GM23338 (cell line): Measurements from ENCODE around the gene CD40. TPM values are rescaled to one million over a fixed set of nuclear protein-coding genes. Genes with fewer than 3 reads are reported as not detected.

Source experiments
- ATAC-seq: fragments of 200-7000 bp; cut with Tn5 transposase; 3 replicates; pipeline ENCODE4 v1.9.1; 2020
- DNase-seq: peaks from one replicate; pipeline ENCODE4 v3.0.0-alpha.2; 2015; ENCODE audit warnings: low spot score
- H2AFZ ChIP-seq: fragments of 200-600 bp; sonication (generic); 2 replicates; pipeline ENCODE4 v1.8.0; 2016; ENCODE audit warnings: antibody characterized with exemption, mild to moderate bottlenecking, moderate library complexity
- H3F3A ChIP-seq: fragments of 200-600 bp; sonication (generic); replicated peaks from 2 replicates; pipeline ENCODE4 v1.8.0; 2017; ENCODE audit warnings: antibody characterized with exemption, mixed run types, low read depth
- H3K27ac ChIP-seq: fragments of 200-600 bp; sonication (generic); 2 replicates; pipeline ENCODE4 v1.6.1; 2016; ENCODE audit warnings: low read depth
- H3K27me3 ChIP-seq: fragments of 200-600 bp; sonication (generic); 2 replicates; pipeline ENCODE4 v1.8.0; 2016; ENCODE audit warnings: mild to moderate bottlenecking, mixed run types, moderate library complexity; ENCODE audit not compliant: insufficient read depth
- H3K36me3 ChIP-seq: fragments of 200-600 bp; sonication (generic); 2 replicates; pipeline ENCODE4 v1.8.0; 2016; ENCODE audit warnings: mild to moderate bottlenecking; ENCODE audit not compliant: insufficient read depth
- H3K4me1 ChIP-seq: fragments of 200-600 bp; sonication (generic); 2 replicates; pipeline ENCODE4 v1.8.0; 2016; ENCODE audit warnings: mild to moderate bottlenecking, moderate library complexity; ENCODE audit not compliant: insufficient read depth
- H3K4me2 ChIP-seq: fragments of 200-600 bp; sonication (generic); 2 replicates; pipeline ENCODE4 v1.7.1; 2017; ENCODE audit warnings: mixed run types
- H3K4me3 ChIP-seq: fragments of 200-600 bp; sonication (generic); 2 replicates; pipeline ENCODE4 v1.6.1; 2016; ENCODE audit warnings: mixed run types
- H3K79me2 ChIP-seq: fragments of 200-600 bp; sonication (generic); replicated peaks from 2 replicates; pipeline ENCODE4 v1.8.0; 2017; ENCODE audit warnings: mild to moderate bottlenecking; ENCODE audit not compliant: insufficient read depth
- H3K9me2 ChIP-seq: fragments of 200-600 bp; sonication (generic); 2 replicates; pipeline ENCODE4 v1.8.0; 2017; ENCODE audit not compliant: insufficient read depth
- H4K20me1 ChIP-seq: fragments of 200-600 bp; sonication (generic); replicated peaks from 2 replicates; pipeline ENCODE4 v1.8.0; 2017; ENCODE audit warnings: mild to moderate bottlenecking; ENCODE audit not compliant: insufficient read depth
- H3K27ac Mint-ChIP-seq: 2 replicates; pipeline ENCODE4 v1.8.0; 2020; ENCODE audit warnings: inconsistent platforms, mild to moderate bottlenecking, moderate library complexity, mixed read lengths
- H3K27me3 Mint-ChIP-seq: 3 replicates; pipeline ENCODE4 v1.8.0; 2022; ENCODE audit warnings: low read depth, mild to moderate bottlenecking, moderate library complexity, mixed read lengths, inconsistent platforms; ENCODE audit not compliant: insufficient read depth, poor library complexity
- H3K36me3 Mint-ChIP-seq: 3 replicates; pipeline ENCODE4 v1.8.0; 2021; ENCODE audit warnings: low read depth, mild to moderate bottlenecking, inconsistent platforms, moderate library complexity, mixed read lengths
- H3K4me1 Mint-ChIP-seq: 3 replicates; pipeline ENCODE4 v1.8.0; 2020; ENCODE audit warnings: mild to moderate bottlenecking, inconsistent platforms, mixed read lengths
- H3K4me3 Mint-ChIP-seq: 3 replicates; pipeline ENCODE4 v1.8.0; 2021; ENCODE audit warnings: moderate library complexity, mild to moderate bottlenecking, inconsistent platforms, mixed read lengths
- H3K9me3 Mint-ChIP-seq: 3 replicates; pipeline ENCODE4 v1.8.0; 2020; ENCODE audit warnings: moderate library complexity, mild to moderate bottlenecking, inconsistent platforms, mixed read lengths
- POLR2AphosphoS5 ChIP-seq: IDR thresholded peaks from 2 replicates; pipeline ENCODE4 v1.6.1; 2016; ENCODE audit warnings: antibody characterized with exemption, low read depth
- STAT1 ChIP-seq: IDR thresholded peaks from one replicate; pipeline ENCODE4 v1.6.1; 2016; ENCODE audit warnings: antibody characterized with exemption; ENCODE audit not compliant: unreplicated experiment
- ZNF331 ChIP-seq: fragments of 250-450 bp; sonication (Bioruptor Pico); IDR thresholded peaks from 2 replicates; pipeline ENCODE4 v1.5.0; 2020; ENCODE audit warnings: low read depth, mild to moderate bottlenecking, moderate library complexity
- polyA plus RNA-seq: library from polyadenylated mRNA; unstranded; fragments of >200 nt; fragmentation: Nextera tagmentation; extraction: Ambion mirVana; gene quantifications from 2 replicates; pipeline ENCODE4 v1.2.1, GENCODE V29; 2016
- total RNA-seq: library from RNA; depleted of rRNA; stranded (reverse); fragments of >200 nt; shearing (Covaris generic); gene quantifications from 2 replicates; pipeline ENCODE4 v1.2.3, GENCODE V29; 2014
- TF ChIP-seq, protein P1 (sequence below): IDR thresholded peaks from 2 replicates; pipeline ENCODE4 v1.6.1; 2016; ENCODE audit warnings: antibody characterized with exemption
- TF ChIP-seq, protein P2 (sequence below): fragments of 250-450 bp; sonication (Bioruptor Pico); IDR thresholded peaks from 2 replicates; pipeline ENCODE4 v1.5.0; 2020; ENCODE audit warnings: mild to moderate bottlenecking, moderate library complexity

The CD40 gene
- total and polyA plus RNA-seq, 2 experiments from 2014 or later, result 15.4 to 18.9 TPM

DNA sequence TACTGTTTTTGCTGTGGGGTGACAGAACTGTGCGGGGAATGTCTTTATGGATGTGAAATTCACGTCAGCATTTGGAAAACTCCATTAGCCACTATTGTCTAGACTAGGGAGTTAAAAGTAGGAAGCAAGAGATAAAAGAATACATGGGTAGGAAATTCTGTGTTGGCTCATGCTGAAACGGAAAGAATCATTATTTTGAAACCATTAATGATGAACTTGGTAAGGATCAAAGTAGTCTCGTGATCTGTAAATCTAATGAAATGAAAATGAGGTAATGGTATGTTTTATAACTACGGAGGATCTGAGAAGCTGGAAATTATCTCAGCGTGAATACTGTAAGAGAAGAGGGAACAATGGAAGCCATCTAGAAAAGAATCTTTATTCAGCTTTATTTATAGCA lies 11.1 kb upstream of the CD40 start:
- H3K27ac Mint-ChIP-seq, result no peak overlapping the region
- H3K27me3 ChIP-seq, result peaks cover 4% of the 10 kb centered on the region; the same call in 1 of the 2 replicates
- H3K4me3 ChIP-seq, result no peak overlapping the region

More for the DNA sequence above, 11.1 kb upstream of the CD40 start:
- no peak overlapping the region for H3K27ac ChIP-seq
- H3K9me2 ChIP-seq, result 0 out of 2 replicates have a peak, but pooled peaks cover 4% of the 10 kb centered on the region
- Mint-ChIP-seq H3K9me3 (peaks cover 5% of the 10 kb centered on the region), H3K4me1 (no peaks in the 10 kb centered on the region), H3K27me3 (peaks cover 3% of the 10 kb centered on the region), H3K36me3 (no peaks in the 10 kb centered on the region), H3K4me3 (no peak overlapping the region)
- H3K36me3 ChIP-seq, result no peaks in the 10 kb centered on the region
- no peaks in the 10 kb centered on the region for H4K20me1 ChIP-seq
- ATAC-seq (no peak), DNase-seq (no peak)
- H3F3A ChIP-seq, result no peaks in the 10 kb centered on the region
- H2AFZ ChIP-seq, result no peak overlapping the region
- no peaks in the 10 kb centered on the region for H3K4me1 ChIP-seq
- no peak for TF ChIP-seq ZNF331 (CRISPR knock-in tag)
- TF ChIP-seq, protein P1, sequence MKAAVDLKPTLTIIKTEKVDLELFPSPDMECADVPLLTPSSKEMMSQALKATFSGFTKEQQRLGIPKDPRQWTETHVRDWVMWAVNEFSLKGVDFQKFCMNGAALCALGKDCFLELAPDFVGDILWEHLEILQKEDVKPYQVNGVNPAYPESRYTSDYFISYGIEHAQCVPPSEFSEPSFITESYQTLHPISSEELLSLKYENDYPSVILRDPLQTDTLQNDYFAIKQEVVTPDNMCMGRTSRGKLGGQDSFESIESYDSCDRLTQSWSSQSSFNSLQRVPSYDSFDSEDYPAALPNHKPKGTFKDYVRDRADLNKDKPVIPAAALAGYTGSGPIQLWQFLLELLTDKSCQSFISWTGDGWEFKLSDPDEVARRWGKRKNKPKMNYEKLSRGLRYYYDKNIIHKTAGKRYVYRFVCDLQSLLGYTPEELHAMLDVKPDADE, result no peak
- TF ChIP-seq, protein P2, sequence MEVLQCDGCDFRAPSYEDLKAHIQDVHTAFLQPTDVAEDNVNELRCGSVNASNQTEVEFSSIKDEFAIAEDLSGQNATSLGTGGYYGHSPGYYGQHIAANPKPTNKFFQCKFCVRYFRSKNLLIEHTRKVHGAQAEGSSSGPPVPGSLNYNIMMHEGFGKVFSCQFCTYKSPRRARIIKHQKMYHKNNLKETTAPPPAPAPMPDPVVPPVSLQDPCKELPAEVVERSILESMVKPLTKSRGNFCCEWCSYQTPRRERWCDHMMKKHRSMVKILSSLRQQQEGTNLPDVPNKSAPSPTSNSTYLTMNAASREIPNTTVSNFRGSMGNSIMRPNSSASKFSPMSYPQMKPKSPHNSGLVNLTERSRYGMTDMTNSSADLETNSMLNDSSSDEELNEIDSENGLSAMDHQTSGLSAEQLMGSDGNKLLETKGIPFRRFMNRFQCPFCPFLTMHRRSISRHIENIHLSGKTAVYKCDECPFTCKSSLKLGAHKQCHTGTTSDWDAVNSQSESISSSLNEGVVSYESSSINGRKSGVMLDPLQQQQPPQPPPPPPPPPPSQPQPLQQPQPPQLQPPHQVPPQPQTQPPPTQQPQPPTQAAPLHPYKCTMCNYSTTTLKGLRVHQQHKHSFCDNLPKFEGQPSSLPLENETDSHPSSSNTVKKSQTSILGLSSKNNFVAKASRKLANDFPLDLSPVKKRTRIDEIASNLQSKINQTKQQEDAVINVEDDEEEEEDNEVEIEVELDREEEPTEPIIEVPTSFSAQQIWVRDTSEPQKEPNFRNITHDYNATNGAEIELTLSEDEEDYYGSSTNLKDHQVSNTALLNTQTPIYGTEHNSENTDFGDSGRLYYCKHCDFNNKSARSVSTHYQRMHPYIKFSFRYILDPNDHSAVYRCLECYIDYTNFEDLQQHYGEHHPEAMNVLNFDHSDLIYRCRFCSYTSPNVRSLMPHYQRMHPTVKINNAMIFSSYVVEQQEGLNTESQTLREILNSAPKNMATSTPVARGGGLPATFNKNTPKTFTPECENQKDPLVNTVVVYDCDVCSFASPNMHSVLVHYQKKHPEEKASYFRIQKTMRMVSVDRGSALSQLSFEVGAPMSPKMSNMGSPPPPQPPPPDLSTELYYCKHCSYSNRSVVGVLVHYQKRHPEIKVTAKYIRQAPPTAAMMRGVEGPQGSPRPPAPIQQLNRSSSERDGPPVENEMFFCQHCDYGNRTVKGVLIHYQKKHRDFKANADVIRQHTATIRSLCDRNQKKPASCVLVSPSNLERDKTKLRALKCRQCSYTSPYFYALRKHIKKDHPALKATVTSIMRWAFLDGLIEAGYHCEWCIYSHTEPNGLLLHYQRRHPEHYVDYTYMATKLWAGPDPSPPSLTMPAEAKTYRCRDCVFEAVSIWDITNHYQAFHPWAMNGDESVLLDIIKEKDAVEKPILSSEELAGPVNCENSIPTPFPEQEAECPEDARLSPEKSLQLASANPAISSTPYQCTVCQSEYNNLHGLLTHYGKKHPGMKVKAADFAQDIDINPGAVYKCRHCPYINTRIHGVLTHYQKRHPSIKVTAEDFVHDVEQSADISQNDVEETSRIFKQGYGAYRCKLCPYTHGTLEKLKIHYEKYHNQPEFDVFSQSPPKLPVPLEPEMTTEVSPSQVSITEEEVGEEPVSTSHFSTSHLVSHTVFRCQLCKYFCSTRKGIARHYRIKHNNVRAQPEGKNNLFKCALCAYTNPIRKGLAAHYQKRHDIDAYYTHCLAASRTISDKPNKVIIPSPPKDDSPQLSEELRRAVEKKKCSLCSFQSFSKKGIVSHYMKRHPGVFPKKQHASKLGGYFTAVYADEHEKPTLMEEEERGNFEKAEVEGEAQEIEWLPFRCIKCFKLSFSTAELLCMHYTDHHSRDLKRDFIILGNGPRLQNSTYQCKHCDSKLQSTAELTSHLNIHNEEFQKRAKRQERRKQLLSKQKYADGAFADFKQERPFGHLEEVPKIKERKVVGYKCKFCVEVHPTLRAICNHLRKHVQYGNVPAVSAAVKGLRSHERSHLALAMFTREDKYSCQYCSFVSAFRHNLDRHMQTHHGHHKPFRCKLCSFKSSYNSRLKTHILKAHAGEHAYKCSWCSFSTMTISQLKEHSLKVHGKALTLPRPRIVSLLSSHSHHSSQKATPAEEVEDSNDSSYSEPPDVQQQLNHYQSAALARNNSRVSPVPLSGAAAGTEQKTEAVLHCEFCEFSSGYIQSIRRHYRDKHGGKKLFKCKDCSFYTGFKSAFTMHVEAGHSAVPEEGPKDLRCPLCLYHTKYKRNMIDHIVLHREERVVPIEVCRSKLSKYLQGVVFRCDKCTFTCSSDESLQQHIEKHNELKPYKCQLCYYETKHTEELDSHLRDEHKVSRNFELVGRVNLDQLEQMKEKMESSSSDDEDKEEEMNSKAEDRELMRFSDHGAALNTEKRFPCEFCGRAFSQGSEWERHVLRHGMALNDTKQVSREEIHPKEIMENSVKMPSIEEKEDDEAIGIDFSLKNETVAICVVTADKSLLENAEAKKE (CRISPR knock-in tag), result no peak
- no peak for TF ChIP-seq STAT1
- no peak for TF ChIP-seq POLR2AphosphoS5
- no peak overlapping the region for H3K4me2 ChIP-seq
- H3K79me2 ChIP-seq, result no peaks in the 10 kb centered on the region
